ENCODE measurements around the gene GRAMD1B. TPM values are rescaled to one million over a fixed set of nuclear protein-coding genes. Genes with fewer than 3 reads are reported as not detected.

The GRAMD1B gene
- total and polyA plus RNA-seq, 2 donors from 2014 or later, result 4.4 to 18.2 TPM

GRCh38 chr11:123449436-123449835 is 19.4 kb downstream of the GRAMD1B start:
- peaks cover 0 to 2% (median 0%) of the 10 kb centered on the region in 3 donors for H3K36me3 ChIP-seq (ENCODE audit: control insufficient read depth in 2 of 3, insufficient read depth in 3 of 3, low read length in 3 of 3)
- DNase-seq (no peak), FAIRE-seq (no peak)
- no peak overlapping the region for H3K27ac ChIP-seq (ENCODE audit: low read depth in 2 of 2, low read length in 2 of 2)
- peaks cover 0 to 5% (median 2%) of the 10 kb centered on the region in 3 donors for H3K4me1 ChIP-seq (ENCODE audit: control insufficient read depth in 2 of 3, insufficient read depth in 2 of 3, low read depth in 1 of 3, low read length in 3 of 3)
- TF ChIP-seq CTCF (IDR thresholded peaks at IDR 0.05; ENCODE audit: borderline replicate concordance, extremely low read depth, insufficient read depth), result no peak
- H3K9ac ChIP-seq (ENCODE audit: low read length in 3 of 3), result no peak overlapping the region
- H3K9me3 ChIP-seq (ENCODE audit: control insufficient read depth in 2 of 3, insufficient read depth in 1 of 3, low read length in 3 of 3), result no peaks in the 10 kb centered on the region
- no peaks in the 10 kb centered on the region for H3K27me3 ChIP-seq (ENCODE audit: control insufficient read depth, insufficient read depth, low read length)
- intact Hi-C loops (cut with DNase I), result no loop called here
- no peak overlapping the region for H3K4me3 ChIP-seq (ENCODE audit: low read length in 3 of 3)

- FAIRE-seq (no peak), DNase-seq (no peak)
- TF ChIP-seq CTCF (IDR thresholded peaks at IDR 0.05; ENCODE audit: borderline replicate concordance, extremely low read depth, insufficient read depth), result no peak
- H3K9me3 ChIP-seq (ENCODE audit: control insufficient read depth in 2 of 3, insufficient read depth in 1 of 3, low read length in 3 of 3), result no peaks in the 10 kb centered on the region
- H3K27ac ChIP-seq (ENCODE audit: low read depth in 2 of 2, low read length in 2 of 2), result no peak overlapping the region
- H3K36me3 ChIP-seq (ENCODE audit: control insufficient read depth in 2 of 3, insufficient read depth in 3 of 3, low read length in 3 of 3), result peaks cover 0 to 2% (median 0%) of the 10 kb centered on the region in 3 donors
- H3K27me3 ChIP-seq (ENCODE audit: control insufficient read depth, insufficient read depth, low read length), result no peaks in the 10 kb centered on the region
- no peak overlapping the region for H3K9ac ChIP-seq (ENCODE audit: low read length in 3 of 3)
- H3K4me3 ChIP-seq (ENCODE audit: low read length in 3 of 3), result no peak overlapping the region
- H3K4me1 ChIP-seq (ENCODE audit: control insufficient read depth in 2 of 3, insufficient read depth in 2 of 3, low read depth in 1 of 3, low read length in 3 of 3), result peaks cover 0 to 5% (median 2%) of the 10 kb centered on the region in 3 donors
- intact Hi-C loops (cut with DNase I), result no loop called here
Measured at GRCh38 chr11:123450623-123451022, 20.6 kb downstream of the GRAMD1B start.

GRCh38 chr11:123451183-123451781 is 21.2 kb downstream of the GRAMD1B start:
- DNase-seq, result no peak
- no peaks in the 10 kb centered on the region for H3K9me3 ChIP-seq (ENCODE audit: control insufficient read depth in 2 of 3, insufficient read depth in 1 of 3, low read length in 3 of 3)
- intact Hi-C loops (cut with DNase I), result no loop called here
- peaks cover 0 to 2% (median 0%) of the 10 kb centered on the region in 3 donors for H3K36me3 ChIP-seq (ENCODE audit: control insufficient read depth in 2 of 3, insufficient read depth in 3 of 3, low read length in 3 of 3)
- TF ChIP-seq CTCF (IDR thresholded peaks at IDR 0.05; ENCODE audit: borderline replicate concordance, extremely low read depth, insufficient read depth), result no peak
- no peak overlapping the region for H3K9ac ChIP-seq (ENCODE audit: low read length in 3 of 3)
- no peaks in the 10 kb centered on the region for H3K27me3 ChIP-seq (ENCODE audit: control insufficient read depth, insufficient read depth, low read length)
- no peak overlapping the region for H3K27ac ChIP-seq (ENCODE audit: low read depth in 2 of 2, low read length in 2 of 2)
- H3K4me3 ChIP-seq (ENCODE audit: low read length in 3 of 3), result no peak overlapping the region
- no peak for FAIRE-seq
- H3K4me1 ChIP-seq (ENCODE audit: control insufficient read depth in 2 of 3, insufficient read depth in 2 of 3, low read depth in 1 of 3, low read length in 3 of 3), result peaks cover 0 to 5% (median 2%) of the 10 kb centered on the region in 3 donors

Measured in kidney (tissue), 14 donors.